Hepatocyte (in vitro differentiated cells): ENCODE results near the gene SRGAP2C. TPM values are rescaled to one million over a fixed set of nuclear protein-coding genes. Genes with fewer than 3 reads are reported as not detected.

Experiments
- DNase-seq: peaks from one replicate; pipeline ENCODE4 v3.0.0-alpha.2; 2016; ENCODE audit warnings: low spot score
- H2AFZ ChIP-seq: fragments of 200-600 bp; sonication (generic); 2 replicates; pipeline ENCODE4 v1.6.0; 2016; ENCODE audit warnings: antibody characterized with exemption, mild to moderate bottlenecking
- H3K27ac ChIP-seq: fragments of 200-600 bp; sonication (generic); 2 replicates; pipeline ENCODE4 v1.5.1; 2016; ENCODE audit warnings: mild to moderate bottlenecking
- H3K27me3 ChIP-seq: fragments of 200-600 bp; sonication (generic); 2 replicates; pipeline ENCODE4 v1.6.1; 2016
- H3K36me3 ChIP-seq: fragments of 200-600 bp; sonication (generic); replicated peaks from 2 replicates; pipeline ENCODE4 v1.5.1; 2016; ENCODE audit warnings: low read depth; ENCODE audit not compliant: insufficient read depth
- H3K4me1 ChIP-seq: fragments of 200-600 bp; sonication (generic); 2 replicates; pipeline ENCODE4 v1.5.1; 2016; ENCODE audit warnings: mild to moderate bottlenecking, moderate library complexity; ENCODE audit not compliant: insufficient read depth
- H3K4me2 ChIP-seq: fragments of 200-600 bp; sonication (generic); 2 replicates; pipeline ENCODE4 v1.6.0; 2016
- H3K4me3 ChIP-seq: fragments of 200-600 bp; sonication (generic); 2 replicates; pipeline ENCODE4 v1.5.1; 2016; ENCODE audit warnings: mild to moderate bottlenecking
- H3K79me2 ChIP-seq: fragments of 200-600 bp; sonication (generic); 2 replicates; pipeline ENCODE4 v1.6.0; 2017; ENCODE audit warnings: mild to moderate bottlenecking
- H3K9me2 ChIP-seq: fragments of 200-600 bp; sonication (generic); replicated peaks from 2 replicates; pipeline ENCODE4 v1.6.0; 2017; ENCODE audit warnings: mild to moderate bottlenecking; ENCODE audit not compliant: insufficient read depth
- H3K9me3 ChIP-seq: fragments of 200-600 bp; sonication (generic); 2 replicates; pipeline ENCODE4 v1.5.1; 2016; ENCODE audit warnings: low read depth, mild to moderate bottlenecking
- H4K20me1 ChIP-seq: fragments of 200-600 bp; sonication (generic); 2 replicates; pipeline ENCODE4 v1.6.0; 2016; ENCODE audit warnings: mild to moderate bottlenecking; ENCODE audit not compliant: insufficient read depth, poor library complexity, severe bottlenecking
- CTCF ChIP-seq: fragments of 200-600 bp; sonication (generic); IDR thresholded peaks from 2 replicates; pipeline ENCODE4 v1.5.1; 2016; ENCODE audit warnings: antibody characterized with exemption, mild to moderate bottlenecking; ENCODE audit not compliant: poor library complexity
- EZH2 ChIP-seq: fragments of 200-600 bp; sonication (generic); IDR thresholded peaks from 2 replicates; pipeline ENCODE4 v1.6.1; 2016; ENCODE audit warnings: antibody characterized with exemption, mild to moderate bottlenecking, borderline replicate concordance
- EZH2phosphoT487 ChIP-seq: fragments of 200-600 bp; sonication (generic); IDR thresholded peaks from one replicate; pipeline ENCODE4 v1.6.1; 2018; ENCODE audit warnings: antibody characterized with exemption, mild to moderate bottlenecking, low read depth, moderate library complexity; ENCODE audit not compliant: unreplicated experiment, severe bottlenecking
- WGBS: methylation state at CpG from one replicate; pipeline ENCODE4 v1.1.6; 2016; ENCODE audit warnings: low lambda C conversion rate; ENCODE audit errors: missing lambda C conversion rate; 5-methylcytosine and 5-hydroxymethylcytosine counted together
- polyA plus RNA-seq: library from polyadenylated mRNA; unstranded; fragments of >200 nt; fragmentation: Nextera tagmentation; extraction: Ambion mirVana; gene quantifications from 2 replicates; pipeline ENCODE4 v1.2.1, GENCODE V29; 2016
- total RNA-seq: library from RNA; depleted of rRNA; stranded (reverse); fragments of >200 nt; gene quantifications from 2 replicates; pipeline ENCODE4 v1.2.3, GENCODE V29; 2014

The SRGAP2C gene
- total and polyA plus RNA-seq, 2 experiments from 2014 or later = 7.2 to 10.6 TPM

GRCh38 chr1:121408354-121408753 is 223.6 kb downstream of the SRGAP2C start:
- Histone ChIP-seq H3K27me3 (no peaks in the 10 kb centered on the region), H3K36me3 (no peaks in the 10 kb centered on the region), H3K9me2 (no peaks in the 10 kb centered on the region), H3K4me3 (no peak overlapping the region), H3K79me2 (no peaks in the 10 kb centered on the region), H4K20me1 (no peaks in the 10 kb centered on the region), H3K27ac (no peak overlapping the region), H3K9me3 (no peaks in the 10 kb centered on the region), H3K4me1 (no peaks in the 10 kb centered on the region), H3K4me2 (no peak overlapping the region), H2AFZ (no peak overlapping the region)
- TF ChIP-seq EZH2 (no peak), EZH2phosphoT487 (no peak), CTCF (no peak)
- WGBS = 96% methylated on average over 1 of the region's 1 CpG
- DNase-seq = no peak

- no peak for TF ChIP-seq CTCF
- TF ChIP-seq EZH2phosphoT487 = no peak
- TF ChIP-seq EZH2 = no peak
- WGBS = 85% methylated on average over 3 of the region's 3 CpGs
- H3K9me3 ChIP-seq = no peaks in the 10 kb centered on the region
- DNase-seq = no peak
- H3K36me3 ChIP-seq = no peaks in the 10 kb centered on the region
- no peaks in the 10 kb centered on the region for H4K20me1 ChIP-seq
- no peak overlapping the region for H3K4me3 ChIP-seq
- H3K4me1 ChIP-seq = no peaks in the 10 kb centered on the region
- H2AFZ ChIP-seq = no peak overlapping the region
- H3K9me2 ChIP-seq = no peaks in the 10 kb centered on the region
- H3K79me2 ChIP-seq = no peaks in the 10 kb centered on the region
- no peaks in the 10 kb centered on the region for H3K27me3 ChIP-seq
- H3K4me2 ChIP-seq = no peak overlapping the region
- H3K27ac ChIP-seq = no peak overlapping the region
Measured at GRCh38 chr1:121413821-121414220, 229.0 kb downstream of the SRGAP2C start.

- H3K27ac ChIP-seq = no peak overlapping the region
- H3K79me2 ChIP-seq = no peaks in the 10 kb centered on the region
- no peak overlapping the region for H2AFZ ChIP-seq
- TF ChIP-seq CTCF = no peak
- no peak for TF ChIP-seq EZH2
- no peak for TF ChIP-seq EZH2phosphoT487
- H4K20me1 ChIP-seq = no peaks in the 10 kb centered on the region
- H3K27me3 ChIP-seq = no peaks in the 10 kb centered on the region
- H3K4me2 ChIP-seq = no peak overlapping the region
- H3K36me3 ChIP-seq = no peaks in the 10 kb centered on the region
- H3K4me3 ChIP-seq = no peak overlapping the region
- no peaks in the 10 kb centered on the region for H3K9me3 ChIP-seq
- no peaks in the 10 kb centered on the region for H3K4me1 ChIP-seq
- no peaks in the 10 kb centered on the region for H3K9me2 ChIP-seq
- no peak for DNase-seq
- WGBS = 90% methylated on average over 2 of the region's 2 CpGs
Measured at GRCh38 chr1:121414905-121415304, 230.1 kb downstream of the SRGAP2C start.

- no peaks in the 10 kb centered on the region for H3K36me3 ChIP-seq
- H3K9me2 ChIP-seq = no peaks in the 10 kb centered on the region
- H3K4me1 ChIP-seq = no peaks in the 10 kb centered on the region
- TF ChIP-seq EZH2 (no peak), CTCF (no peak), EZH2phosphoT487 (no peak)
- no peak for DNase-seq
- H3K79me2 ChIP-seq = no peaks in the 10 kb centered on the region
- no peak overlapping the region for H2AFZ ChIP-seq
- H3K4me3 ChIP-seq = no peak overlapping the region
- 85% methylated on average over 6 of the region's 6 CpGs for whole genome bisulfite sequencing
- H4K20me1 ChIP-seq = no peaks in the 10 kb centered on the region
- no peaks in the 10 kb centered on the region for H3K27me3 ChIP-seq
- H3K27ac ChIP-seq = no peak overlapping the region
- H3K9me3 ChIP-seq = no peaks in the 10 kb centered on the region
- H3K4me2 ChIP-seq = no peak overlapping the region
Measured at GRCh38 chr1:121417325-121417923, 232.6 kb downstream of the SRGAP2C start.
